CD4-positive, CD25-positive, alpha-beta regulatory T cell (primary cell): ENCODE data around the gene LYPD4. TPM values are rescaled to one million over a fixed set of nuclear protein-coding genes. Genes with fewer than 3 reads are reported as not detected.
A peak's percentile ranks its signal among the peaks of the same experiment; 100 is the strongest.

Source experiments
- ATAC-seq, 2 donors: fragments of 150-1000 bp; cut with Tn5 transposase; one replicate each; pipeline ENCODE4 v1.10.0; 2021; ENCODE audit warnings: low read depth in 2 of 2, moderate number of reproducible peaks in 2 of 2, moderate library complexity in 1 of 2
- DNase-seq, 3 donors: peaks; one replicate each; pipeline versions ENCODE4 v3.0.0 to v3.0.0-alpha.2; 2012 to 2022; ENCODE audit warnings: mixed read lengths in 1 of 3
- H3K27ac ChIP-seq: one replicate; pipeline ENCODE4 v1.7.0; 2013; ENCODE audit warnings: mild to moderate bottlenecking, low read length; ENCODE audit not compliant: insufficient read depth, poor library complexity, severe bottlenecking
- H3K27me3 ChIP-seq: one replicate; pipeline ENCODE4 v1.7.0; 2013; ENCODE audit warnings: low read length; ENCODE audit not compliant: control insufficient read depth, insufficient read depth
- H3K36me3 ChIP-seq: one replicate; pipeline ENCODE4 v1.7.0; 2013; ENCODE audit warnings: mild to moderate bottlenecking, low read length, moderate library complexity; ENCODE audit not compliant: control insufficient read depth, insufficient read depth
- H3K4me1 ChIP-seq: 2 replicates; pipeline ENCODE4 v1.7.0; 2013; ENCODE audit warnings: mild to moderate bottlenecking, low read length; ENCODE audit not compliant: insufficient read depth, control insufficient read depth, poor library complexity, severe bottlenecking
- H3K4me3 ChIP-seq: one replicate; pipeline ENCODE4 v1.7.0; 2013; ENCODE audit warnings: low read depth, mild to moderate bottlenecking, low read length, moderate library complexity
- H3K9me3 ChIP-seq, 2 experiments: 1 replicate in 1 of 2; 2 replicates in 1 of 2; pipeline ENCODE4 v1.7.0; 2013; ENCODE audit warnings: low read length in 2 of 2, mild to moderate bottlenecking in 1 of 2, moderate library complexity in 1 of 2; ENCODE audit not compliant: control insufficient read depth in 2 of 2
- H3K27ac Mint-ChIP-seq, 3 donors: one replicate each; pipeline ENCODE4 v1.8.0; 2020 to 2022; ENCODE audit warnings: mild to moderate bottlenecking in 3 of 3, mixed read lengths in 3 of 3, moderate library complexity in 2 of 3
- H3K27me3 Mint-ChIP-seq: one replicate; pipeline ENCODE4 v1.8.0; 2022; ENCODE audit warnings: mild to moderate bottlenecking, mixed read lengths
- H3K36me3 Mint-ChIP-seq: one replicate; pipeline ENCODE4 v1.8.0; 2020; ENCODE audit warnings: mixed read lengths
- H3K4me1 Mint-ChIP-seq, 4 donors: one replicate each; pipeline ENCODE4 v1.8.0; 2020 to 2022; ENCODE audit warnings: mixed read lengths in 4 of 4, mild to moderate bottlenecking in 1 of 4
- H3K4me3 Mint-ChIP-seq, 4 donors: one replicate each; pipeline ENCODE4 v1.8.0; 2020 to 2022; ENCODE audit warnings: mild to moderate bottlenecking in 4 of 4, mixed read lengths in 4 of 4, moderate library complexity in 3 of 4
- H3K9me3 Mint-ChIP-seq, 7 donors: one replicate each; pipeline ENCODE4 v1.8.0; 2020 to 2022; ENCODE audit warnings: mixed read lengths in 7 of 7, mild to moderate bottlenecking in 3 of 7, moderate library complexity in 2 of 7
- polyA plus RNA-seq, 4 donors: library from polyadenylated mRNA; unstranded; fragments of 300-500 nt; fragmentation: Illumina TruSeq; gene quantifications; one replicate each; pipeline ENCODE4 v1.2.3, GENCODE V29; 2021
- total RNA-seq: library from RNA; stranded (reverse); gene quantifications from one replicate; pipeline ENCODE4 v1.2.3, GENCODE V29; 2022

The LYPD4 gene
- total and polyA plus RNA-seq, 5 donors from 2014 or later, result not detected

GRCh38 chr19:41801792-41802211 is 42.7 kb downstream of the LYPD4 start:
- DNase-seq, result no peak
- H3K27ac Mint-ChIP-seq, result peak overlapping the region in 2 of 3 donors; percentile 24 to 35
- no peak overlapping the region for H3K4me3 Mint-ChIP-seq

DNA sequence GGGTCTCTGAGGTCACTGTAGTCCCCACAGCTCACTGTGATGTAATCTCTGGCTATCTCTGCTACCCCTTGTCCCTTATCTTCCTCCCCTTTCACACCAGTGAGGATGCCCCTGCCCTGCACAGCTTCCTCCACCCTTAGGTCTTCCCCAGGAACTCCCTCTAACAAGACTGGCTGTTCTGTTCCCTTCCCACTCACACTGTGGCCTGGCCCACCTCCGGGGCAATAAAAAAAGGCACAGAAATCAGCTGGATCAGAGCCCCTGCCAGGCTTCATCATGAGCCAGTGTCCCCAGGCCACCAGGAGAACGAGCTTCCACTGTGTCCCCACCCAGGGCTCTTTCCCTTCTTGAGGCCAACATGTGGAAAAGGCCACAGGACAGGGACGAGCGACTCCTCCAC is 43.5 kb downstream of the LYPD4 start:
- H3K36me3 Mint-ChIP-seq, result no peaks in the 10 kb centered on the region
- ATAC-seq, result no peak
- Histone ChIP-seq H3K27ac (no peak overlapping the region), H3K4me1 (no peaks in the 10 kb centered on the region), H3K4me3 (no peak overlapping the region), H3K27me3 (peaks cover 2% of the 10 kb centered on the region), H3K36me3 (no peaks in the 10 kb centered on the region), H3K9me3 (no peaks in the 10 kb centered on the region)
- no peak overlapping the region for H3K4me3 Mint-ChIP-seq
- H3K27ac Mint-ChIP-seq, result peak overlapping the region in 1 of 3 donors; percentile 24
- H3K27me3 Mint-ChIP-seq, result peaks cover 33% of the 10 kb centered on the region
- DNase-seq, result no peak
- no peaks in the 10 kb centered on the region for H3K9me3 Mint-ChIP-seq
- peaks cover 0 to 26% (median 4%) of the 10 kb centered on the region in 4 donors for H3K4me1 Mint-ChIP-seq

More at GRCh38 chr19:41801792-41802211, 42.7 kb downstream of the LYPD4 start:
- no peak overlapping the region for H3K27ac ChIP-seq
- peaks cover 2% of the 10 kb centered on the region for H3K27me3 ChIP-seq
- Mint-ChIP-seq H3K36me3 (no peaks in the 10 kb centered on the region), H3K4me1 (peaks cover 0 to 26% (median 4%) of the 10 kb centered on the region in 4 donors), H3K9me3 (no peaks in the 10 kb centered on the region), H3K27me3 (peaks cover 33% of the 10 kb centered on the region)
- H3K36me3 ChIP-seq, result no peaks in the 10 kb centered on the region
- H3K4me3 ChIP-seq, result no peak overlapping the region
- ATAC-seq, result peak; percentile 22 to 31
- no peaks in the 10 kb centered on the region for H3K4me1 ChIP-seq
- H3K9me3 ChIP-seq, result no peaks in the 10 kb centered on the region

DNA sequence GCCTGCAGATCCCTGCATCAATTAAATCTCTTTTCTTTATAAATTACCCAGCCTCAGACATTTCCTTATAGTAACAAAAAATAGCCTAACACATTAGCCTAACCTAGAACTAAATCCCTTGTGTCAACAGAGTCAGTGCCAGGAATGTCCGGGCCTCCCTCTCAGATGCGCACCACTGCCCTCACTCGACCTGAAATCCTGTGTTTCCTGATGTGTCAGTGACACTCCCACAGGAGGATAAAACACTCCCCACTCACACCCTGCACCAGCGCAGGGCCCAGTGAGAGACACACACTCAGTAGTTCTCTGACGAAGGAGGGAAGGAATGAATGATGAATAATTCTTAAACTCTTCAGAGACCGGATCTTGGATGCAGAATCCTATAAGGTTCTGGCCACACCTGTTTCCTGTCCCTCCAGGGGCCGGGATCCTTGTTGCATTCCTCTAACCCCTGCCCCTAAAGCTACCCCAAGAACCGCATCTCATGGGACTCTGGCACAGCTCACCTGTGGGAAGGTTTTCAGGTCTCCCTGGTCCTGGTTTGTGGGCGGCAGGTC is 45.0 kb downstream of the LYPD4 start:
- peaks cover 3% of the 10 kb centered on the region for H3K27me3 ChIP-seq

DNA sequence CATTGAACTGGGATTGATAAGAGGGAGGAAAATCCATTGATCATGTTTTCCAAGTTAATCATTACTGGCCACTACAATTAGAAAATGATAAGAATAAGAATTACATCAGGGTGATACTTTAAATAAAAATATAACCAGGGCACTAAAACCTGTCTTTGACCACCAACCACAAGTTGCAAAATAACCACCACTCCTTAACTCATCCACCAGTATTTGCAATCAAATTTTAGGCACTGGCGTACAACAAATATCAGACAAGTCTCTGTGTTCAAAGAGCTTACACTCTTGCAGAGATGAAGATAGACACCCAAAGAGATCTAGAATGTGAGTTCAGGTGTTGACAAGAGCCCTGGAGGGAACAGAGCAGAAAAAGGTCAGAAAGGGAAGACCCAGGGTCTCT is 47.6 kb downstream of the LYPD4 start:
- H3K4me3 ChIP-seq, result no peak overlapping the region
- peaks cover 7% of the 10 kb centered on the region for H3K27me3 ChIP-seq
- Mint-ChIP-seq H3K27me3 (peaks cover 35% of the 10 kb centered on the region), H3K4me3 (no peak overlapping the region), H3K27ac (no peak overlapping the region), H3K4me1 (peaks cover 0 to 8% (median 2%) of the 10 kb centered on the region in 4 donors), H3K36me3 (no peaks in the 10 kb centered on the region), H3K9me3 (peaks cover 0 to 2% (median 0%) of the 10 kb centered on the region in 7 donors)
- H3K36me3 ChIP-seq, result no peaks in the 10 kb centered on the region
- DNase-seq (no peak), ATAC-seq (no peak)
- H3K27ac ChIP-seq, result no peak overlapping the region
- H3K4me1 ChIP-seq, result no peaks in the 10 kb centered on the region
- no peaks in the 10 kb centered on the region for H3K9me3 ChIP-seq

More for the DNA sequence above, 45.0 kb downstream of the LYPD4 start:
- H3K27ac Mint-ChIP-seq, result no peak overlapping the region
- H3K4me3 Mint-ChIP-seq, result no peak overlapping the region
- Histone ChIP-seq H3K36me3 (no peaks in the 10 kb centered on the region), H3K9me3 (no peaks in the 10 kb centered on the region), H3K27ac (no peak overlapping the region), H3K4me1 (no peaks in the 10 kb centered on the region), H3K4me3 (no peak overlapping the region)
- DNase-seq, result no peak
- H3K9me3 Mint-ChIP-seq, result no peaks in the 10 kb centered on the region
- peaks cover 34% of the 10 kb centered on the region for H3K27me3 Mint-ChIP-seq
- H3K4me1 Mint-ChIP-seq, result peaks cover 0 to 19% (median 5%) of the 10 kb centered on the region in 4 donors
- ATAC-seq, result no peak
- H3K36me3 Mint-ChIP-seq, result no peaks in the 10 kb centered on the region

DNA sequence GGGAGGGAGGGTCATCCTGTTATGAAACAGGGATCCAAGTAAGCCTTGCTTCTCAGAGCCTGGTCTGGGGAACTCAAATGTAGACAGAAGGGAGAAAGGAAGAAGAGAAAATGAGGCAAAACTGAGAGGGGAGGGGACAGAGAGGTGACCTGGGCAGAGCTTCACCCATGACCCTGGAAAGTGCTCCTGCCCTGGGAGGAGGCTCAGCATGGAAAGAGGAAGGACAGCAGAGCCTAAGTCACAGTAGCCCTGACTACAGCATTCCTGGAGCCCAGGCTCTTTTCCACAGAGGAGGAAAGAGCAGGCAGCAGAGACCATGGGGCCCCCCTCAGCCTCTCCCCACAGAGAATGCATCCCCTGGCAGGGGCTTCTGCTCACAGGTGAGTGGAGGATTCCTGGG is 48.1 kb downstream of the LYPD4 start, which contains the start of gene CEACAM3:
CEACAM3 (plus strand) TSS at position 226 of the 400 bp plus-strand sequence; CDS start at position 317, 91 bp downstream.
- H3K4me3 Mint-ChIP-seq, result no peak within 1 kb of the TSS
- H3K4me1 Mint-ChIP-seq, result peaks cover 0 to 8% (median 2%) of the 10 kb centered on the region in 4 donors
- Histone ChIP-seq H3K9me3 (no peaks in the 10 kb centered on the region), H3K27me3 (peaks cover 5% of the 10 kb centered on the region), H3K4me3 (no peak within 1 kb of the TSS), H3K27ac (no peak within 1 kb of the TSS), H3K4me1 (no peaks in the 10 kb centered on the region), H3K36me3 (no peaks in the 10 kb centered on the region)
- no peak for ATAC-seq
- no peak within 1 kb of the TSS for H3K27ac Mint-ChIP-seq
- H3K36me3 Mint-ChIP-seq, result no peaks in the 10 kb centered on the region
- H3K27me3 Mint-ChIP-seq, result peaks cover 33% of the 10 kb centered on the region
- DNase-seq, result no peak
- peaks cover 0 to 2% (median 0%) of the 10 kb centered on the region in 7 donors for H3K9me3 Mint-ChIP-seq

DNA sequence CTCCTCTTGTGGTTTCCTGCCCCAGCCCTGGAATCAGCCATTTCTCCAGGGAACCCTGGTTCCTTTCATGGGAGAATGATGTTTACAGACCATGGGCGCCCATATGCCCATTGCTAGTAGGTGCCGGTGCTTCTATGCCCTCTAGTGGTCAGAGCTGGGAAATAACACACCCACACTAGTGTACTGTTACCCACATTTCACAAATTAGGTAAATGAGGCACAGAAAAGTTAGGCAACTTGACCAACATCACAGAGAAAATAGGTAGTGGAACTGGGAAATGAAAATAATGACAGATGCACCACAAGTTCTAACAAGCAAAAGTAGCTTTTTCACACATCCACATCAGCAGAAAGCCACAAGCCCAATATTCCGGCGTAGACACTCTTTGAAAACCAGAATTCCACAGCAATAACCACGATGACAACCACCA is 49.4 kb downstream of the LYPD4 start:
- no peak overlapping the region for H3K4me3 Mint-ChIP-seq
- ATAC-seq, result peak; percentile 84 to 88
- H3K36me3 Mint-ChIP-seq, result no peaks in the 10 kb centered on the region
- H3K36me3 ChIP-seq, result no peaks in the 10 kb centered on the region
- peaks cover 33% of the 10 kb centered on the region for H3K27me3 Mint-ChIP-seq
- DNase-seq, result peak; percentile 39 to 68 (median 63)
- no peaks in the 10 kb centered on the region for H3K4me1 ChIP-seq
- H3K27ac ChIP-seq, result no peak overlapping the region
- peaks cover 0 to 8% (median 2%) of the 10 kb centered on the region in 4 donors for H3K4me1 Mint-ChIP-seq
- H3K27ac Mint-ChIP-seq, result no peak overlapping the region
- peaks cover 0 to 2% (median 0%) of the 10 kb centered on the region in 7 donors for H3K9me3 Mint-ChIP-seq
- H3K27me3 ChIP-seq, result peaks cover 5% of the 10 kb centered on the region
- H3K4me3 ChIP-seq, result no peak overlapping the region
- no peaks in the 10 kb centered on the region for H3K9me3 ChIP-seq

DNA sequence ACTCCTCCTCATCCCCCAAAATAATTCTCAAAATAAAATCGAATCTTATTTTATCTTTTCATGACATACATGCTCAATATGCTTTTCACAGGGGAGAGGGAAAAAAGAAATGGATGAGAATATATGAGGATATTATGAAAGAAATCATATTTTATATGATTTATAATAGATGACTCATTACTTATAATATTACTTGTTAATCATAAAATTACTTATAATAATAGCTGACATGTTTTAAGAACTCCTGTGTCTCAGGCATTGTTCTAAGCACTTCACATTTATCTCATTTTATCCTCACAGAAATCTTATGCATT is 51.1 kb downstream of the LYPD4 start:
- Histone ChIP-seq H3K27me3 (peaks cover 5% of the 10 kb centered on the region), H3K36me3 (no peaks in the 10 kb centered on the region), H3K4me1 (no peaks in the 10 kb centered on the region), H3K9me3 (no peaks in the 10 kb centered on the region), H3K27ac (no peak overlapping the region), H3K4me3 (no peak overlapping the region)
- Mint-ChIP-seq H3K4me3 (no peak overlapping the region), H3K9me3 (peaks cover 0 to 2% (median 0%) of the 10 kb centered on the region in 7 donors), H3K27ac (no peak overlapping the region), H3K36me3 (no peaks in the 10 kb centered on the region), H3K27me3 (peaks cover 31% of the 10 kb centered on the region), H3K4me1 (peaks cover 0 to 8% (median 2%) of the 10 kb centered on the region in 4 donors)
- no peak for DNase-seq
- ATAC-seq, result no peak
